KOPT-K1 (cell line): ENCODE measurements around the gene ANKRD31.
"Not testable (repeated sequence)": the region's sequence is repeated elsewhere in the genome, so short reads cannot be mapped to it uniquely, and the experiment has no call there.

Source experiments
- H3K27ac ChIP-seq: fragments of 200-600 bp; sonication (generic); 2 replicates; pipeline ENCODE4 v1.5.1; 2016; ENCODE audit warnings: antibody characterized with exemption, mild to moderate bottlenecking, low read depth, low read length; ENCODE audit not compliant: poor library complexity, severe bottlenecking
- H3K36me3 ChIP-seq: fragments of 200-600 bp; sonication (generic); 2 replicates; pipeline ENCODE4 v1.5.1; 2017; ENCODE audit warnings: antibody characterized with exemption, mild to moderate bottlenecking, low read length, moderate library complexity; ENCODE audit not compliant: insufficient read depth
- H3K9me3 ChIP-seq: fragments of 200-600 bp; sonication (generic); 2 replicates; pipeline ENCODE4 v1.5.1; 2017; ENCODE audit warnings: antibody characterized with exemption, low read length, mild to moderate bottlenecking; ENCODE audit not compliant: insufficient read depth, poor library complexity, severe bottlenecking

The ANKRD31 gene

GRCh38 chr5:75236322-75237316 lies at the start of gene ANKRD31:
Gene ANKRD31, minus strand, starts transcription at chr5:75236878. Its CDS starts 192 bp downstream, at chr5:75236686.
- H3K9me3 ChIP-seq: no peaks in the 10 kb centered on the region
- peak within 1 kb of the TSS; percentile 78 for H3K27ac ChIP-seq
- H3K36me3 ChIP-seq: no peaks in the 10 kb centered on the region

- H3K36me3 ChIP-seq: no peaks in the 10 kb centered on the region
- H3K9me3 ChIP-seq: no peaks in the 10 kb centered on the region
- no peak overlapping the region for H3K27ac ChIP-seq
These were observed 49.6 kb upstream of the ANKRD31 start for GRCh38 chr5:75286211-75286773.

GRCh38 chr5:75282581-75282980 lies 45.9 kb upstream of the ANKRD31 start:
- Histone ChIP-seq H3K9me3 (no peaks in the 10 kb centered on the region), H3K27ac (no peak overlapping the region), H3K36me3 (no peaks in the 10 kb centered on the region)

DNA sequence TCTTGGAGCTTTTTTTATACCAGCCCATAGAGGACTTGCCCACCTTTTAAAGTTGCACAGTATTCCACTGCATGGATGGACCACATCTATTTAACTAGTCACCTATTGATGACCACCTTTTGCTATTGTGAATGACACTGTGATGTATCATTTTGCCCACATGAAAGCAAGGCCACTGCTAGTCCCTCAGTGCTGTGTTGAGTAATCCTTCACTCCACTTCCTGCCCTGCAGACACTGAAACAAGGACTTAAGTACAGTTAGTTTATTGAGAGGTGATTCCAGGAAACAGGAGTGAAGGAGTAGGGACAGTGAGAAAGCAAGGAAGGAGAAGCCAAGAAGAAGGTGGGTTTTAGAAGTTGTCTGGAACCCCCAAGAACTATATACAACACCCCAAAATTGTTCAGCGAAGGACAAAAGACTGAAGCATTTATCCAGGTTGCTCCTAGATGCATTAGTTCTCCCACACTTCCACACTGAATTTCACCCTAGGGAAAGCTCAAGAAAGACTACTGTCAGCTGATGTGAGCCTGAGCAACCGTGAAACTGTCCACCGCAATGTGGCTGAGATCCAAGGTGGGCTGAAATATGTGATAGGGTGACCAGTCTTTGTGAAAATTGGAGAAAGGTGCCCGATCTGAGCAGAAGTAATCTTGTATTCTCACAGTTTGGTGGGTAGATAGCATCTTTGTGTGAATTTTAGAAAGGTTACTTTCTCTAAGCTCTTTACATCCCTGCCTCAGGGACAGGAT lies 45.2 kb upstream of the ANKRD31 start:
- no peak overlapping the region for H3K27ac ChIP-seq
- H3K36me3 ChIP-seq: no peaks in the 10 kb centered on the region
- H3K9me3 ChIP-seq: no peaks in the 10 kb centered on the region

DNA sequence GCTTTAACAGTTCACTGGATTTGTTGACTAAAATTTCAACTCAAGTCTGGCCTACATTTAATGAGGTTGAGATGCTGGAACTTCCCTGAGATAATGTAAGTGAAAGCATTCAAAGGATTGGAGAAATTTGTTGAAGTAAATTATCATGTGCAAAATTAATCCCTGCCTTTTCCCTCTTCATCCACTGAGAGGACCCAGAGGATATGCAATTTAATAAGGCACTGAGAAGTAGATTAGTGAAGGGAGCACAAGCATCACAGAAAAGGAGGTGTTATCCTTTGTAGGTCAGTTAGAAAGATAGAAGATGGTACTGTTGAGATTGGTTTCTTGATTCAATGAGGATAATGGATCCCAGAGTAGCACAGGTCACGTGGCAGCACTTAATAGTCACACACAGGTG lies 42.6 kb upstream of the ANKRD31 start:
- H3K27ac ChIP-seq: no peak overlapping the region
- no peaks in the 10 kb centered on the region for H3K9me3 ChIP-seq
- no peaks in the 10 kb centered on the region for H3K36me3 ChIP-seq

GRCh38 chr5:75277463-75277862 lies 40.8 kb upstream of the ANKRD31 start:
- H3K9me3 ChIP-seq: no peaks in the 10 kb centered on the region

GRCh38 chr5:75275756-75276155 lies 39.1 kb upstream of the ANKRD31 start:
- Histone ChIP-seq H3K9me3 (no peaks in the 10 kb centered on the region), H3K36me3 (no peaks in the 10 kb centered on the region), H3K27ac (no peak overlapping the region)

More at GRCh38 chr5:75277463-75277862, 40.8 kb upstream of the ANKRD31 start:
- H3K27ac ChIP-seq: no peak overlapping the region
- H3K36me3 ChIP-seq: no peaks in the 10 kb centered on the region

GRCh38 chr5:75275147-75275546 lies 38.5 kb upstream of the ANKRD31 start:
- Histone ChIP-seq H3K27ac (no peak overlapping the region), H3K36me3 (no peaks in the 10 kb centered on the region), H3K9me3 (no peaks in the 10 kb centered on the region)

DNA sequence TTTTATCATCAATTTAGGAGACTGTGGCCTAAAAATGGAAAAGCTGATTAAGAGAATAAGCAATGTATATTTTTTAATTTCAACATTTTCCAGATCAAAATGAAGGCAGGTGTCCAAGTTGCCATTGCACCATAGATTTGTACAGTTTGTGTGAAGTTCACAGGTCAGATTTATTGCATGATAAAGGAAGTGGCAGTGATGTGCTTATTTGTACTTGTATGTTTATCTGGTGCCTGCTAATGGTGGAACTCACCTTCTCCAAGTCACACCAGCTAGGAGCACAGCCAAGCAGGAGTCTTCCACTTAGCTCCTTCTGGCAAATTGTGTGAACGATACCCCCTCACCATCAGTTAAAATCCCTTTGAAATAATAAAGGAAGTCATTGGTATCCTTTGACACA lies 37.8 kb upstream of the ANKRD31 start:
- no peaks in the 10 kb centered on the region for H3K9me3 ChIP-seq
- H3K27ac ChIP-seq: no peak overlapping the region
- no peaks in the 10 kb centered on the region for H3K36me3 ChIP-seq

- not testable (repeated sequence) for H3K27ac ChIP-seq, H3K36me3 ChIP-seq, H3K9me3 ChIP-seq
These were observed 33.9 kb upstream of the ANKRD31 start for GRCh38 chr5:75270605-75271004.

GRCh38 chr5:75265731-75266130 lies 29.1 kb upstream of the ANKRD31 start:
- Histone ChIP-seq H3K27ac (no peak overlapping the region), H3K9me3 (peaks cover 8% of the 10 kb centered on the region), H3K36me3 (no peaks in the 10 kb centered on the region)

- Histone ChIP-seq H3K27ac (no peak overlapping the region), H3K9me3 (no peaks in the 10 kb centered on the region)
These were observed 25.6 kb upstream of the ANKRD31 start for GRCh38 chr5:75262271-75262670.

DNA sequence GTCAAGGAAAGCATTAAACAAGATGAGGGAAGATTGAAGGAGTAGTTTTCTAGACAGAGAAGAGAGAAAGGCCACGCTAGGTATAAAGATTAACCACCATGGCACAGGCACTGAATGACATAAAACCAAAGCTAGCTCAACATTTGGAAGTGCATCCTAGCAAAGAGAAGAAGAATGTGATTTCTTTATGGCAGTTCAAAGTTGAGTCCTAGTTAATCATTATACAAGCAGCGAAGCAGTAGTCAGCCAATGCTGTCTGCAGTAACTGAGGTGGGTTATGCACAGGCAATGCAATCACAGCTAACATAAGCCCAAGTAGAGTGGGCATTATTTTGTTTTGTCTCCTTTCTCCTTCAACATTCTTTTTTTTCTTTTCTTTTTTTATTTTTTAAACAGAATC lies 24.0 kb upstream of the ANKRD31 start:
- no peaks in the 10 kb centered on the region for H3K36me3 ChIP-seq
- H3K27ac ChIP-seq: no peak overlapping the region
- peaks cover 9% of the 10 kb centered on the region for H3K9me3 ChIP-seq

More at GRCh38 chr5:75262271-75262670, 25.6 kb upstream of the ANKRD31 start:
- no peaks in the 10 kb centered on the region for H3K36me3 ChIP-seq

GRCh38 chr5:75250452-75250851 lies 13.8 kb upstream of the ANKRD31 start:
- not testable (repeated sequence) for H3K27ac ChIP-seq, H3K36me3 ChIP-seq, H3K9me3 ChIP-seq

- Histone ChIP-seq H3K9me3 (no peaks in the 10 kb centered on the region), H3K36me3 (no peaks in the 10 kb centered on the region), H3K27ac (no peak overlapping the region)
These were observed 8.3 kb upstream of the ANKRD31 start for GRCh38 chr5:75245023-75245422.
